VCaP (cell line): ENCODE results near the gene PEX19.

Experiments
- H3K27ac ChIP-seq: fragments of 450-650 bp; 2 replicates; pipeline ENCODE4 v1.5.1; 2017
- TF ChIP-seq, protein P1 (sequence below): fragments of 450-650 bp; conservative IDR thresholded peaks from 2 replicates; pipeline ENCODE4 v1.5.1; 2017; ENCODE audit warnings: mild to moderate bottlenecking, moderate library complexity

Gene PEX19

GRCh38 chr1:160237558-160237957, 47.4 kb downstream of the PEX19 start:
- TF ChIP-seq, protein P1, sequence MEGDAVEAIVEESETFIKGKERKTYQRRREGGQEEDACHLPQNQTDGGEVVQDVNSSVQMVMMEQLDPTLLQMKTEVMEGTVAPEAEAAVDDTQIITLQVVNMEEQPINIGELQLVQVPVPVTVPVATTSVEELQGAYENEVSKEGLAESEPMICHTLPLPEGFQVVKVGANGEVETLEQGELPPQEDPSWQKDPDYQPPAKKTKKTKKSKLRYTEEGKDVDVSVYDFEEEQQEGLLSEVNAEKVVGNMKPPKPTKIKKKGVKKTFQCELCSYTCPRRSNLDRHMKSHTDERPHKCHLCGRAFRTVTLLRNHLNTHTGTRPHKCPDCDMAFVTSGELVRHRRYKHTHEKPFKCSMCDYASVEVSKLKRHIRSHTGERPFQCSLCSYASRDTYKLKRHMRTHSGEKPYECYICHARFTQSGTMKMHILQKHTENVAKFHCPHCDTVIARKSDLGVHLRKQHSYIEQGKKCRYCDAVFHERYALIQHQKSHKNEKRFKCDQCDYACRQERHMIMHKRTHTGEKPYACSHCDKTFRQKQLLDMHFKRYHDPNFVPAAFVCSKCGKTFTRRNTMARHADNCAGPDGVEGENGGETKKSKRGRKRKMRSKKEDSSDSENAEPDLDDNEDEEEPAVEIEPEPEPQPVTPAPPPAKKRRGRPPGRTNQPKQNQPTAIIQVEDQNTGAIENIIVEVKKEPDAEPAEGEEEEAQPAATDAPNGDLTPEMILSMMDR: no peak
- H3K27ac ChIP-seq: no peak overlapping the region

GRCh38 chr1:160236806-160237205, 48.1 kb downstream of the PEX19 start:
- TF ChIP-seq, protein P1: no peak
- no peak overlapping the region for H3K27ac ChIP-seq

DNA sequence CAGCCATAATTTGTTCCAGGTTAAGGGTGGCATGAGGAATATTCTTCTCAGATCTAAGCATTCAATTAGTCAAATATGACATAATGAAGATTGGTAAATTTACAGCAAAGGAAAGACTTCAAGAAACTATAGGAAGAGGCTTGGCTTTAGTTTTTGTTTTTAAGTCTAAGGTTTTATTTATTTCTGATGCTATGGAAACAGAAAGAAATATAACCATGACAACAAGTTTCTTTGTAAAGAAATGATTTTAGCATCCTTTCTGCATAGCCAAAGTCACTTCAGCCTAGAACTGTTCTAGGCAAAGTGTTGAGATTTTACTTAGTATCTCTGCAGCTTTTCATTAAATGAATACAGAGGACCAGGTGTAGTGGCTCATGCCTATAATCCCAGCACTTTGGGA, 52.0 kb downstream of the PEX19 start:
- H3K27ac ChIP-seq: no peak overlapping the region
- TF ChIP-seq, protein P1: no peak

DNA sequence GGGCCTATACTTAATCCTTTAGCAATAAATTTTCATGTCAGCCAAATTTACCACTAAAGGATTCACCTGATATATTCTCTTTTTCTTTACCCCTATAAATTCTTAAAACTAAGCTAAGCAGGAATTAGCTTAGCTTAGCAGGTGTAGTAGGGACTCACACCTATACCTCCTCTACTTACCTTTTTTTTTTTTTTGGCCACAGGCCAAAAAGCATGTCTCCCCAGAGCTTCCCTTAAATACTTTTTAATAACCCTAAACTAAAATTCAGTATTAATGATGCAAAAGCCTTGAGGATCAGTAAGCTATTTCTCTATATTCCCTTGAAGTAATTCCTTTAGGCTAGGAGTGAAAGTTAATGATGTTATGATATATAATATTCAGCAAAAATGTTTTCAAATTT, 56.5 kb downstream of the PEX19 start:
- TF ChIP-seq, protein P1: no peak
- no peak overlapping the region for H3K27ac ChIP-seq

DNA sequence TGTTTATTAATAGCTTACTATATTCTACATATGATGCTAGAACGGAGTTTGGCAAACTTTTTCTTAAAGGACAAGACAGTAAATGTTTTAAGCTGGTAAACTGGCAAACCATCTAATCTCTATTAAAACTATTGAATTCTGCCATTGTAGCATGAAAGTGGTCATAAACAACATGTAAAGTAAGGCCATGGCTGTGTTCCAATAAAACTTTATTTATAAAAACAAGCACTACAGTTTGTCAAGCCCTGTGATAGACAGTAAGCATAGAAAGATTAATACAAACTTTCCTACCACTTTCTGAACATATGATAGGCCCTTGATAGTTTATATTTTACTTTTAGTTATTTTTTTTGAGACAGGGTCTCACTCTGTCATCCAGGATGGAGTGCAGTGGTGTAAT, 57.4 kb downstream of the PEX19 start:
- H3K27ac ChIP-seq: no peak overlapping the region
- TF ChIP-seq, protein P1: no peak

DNA sequence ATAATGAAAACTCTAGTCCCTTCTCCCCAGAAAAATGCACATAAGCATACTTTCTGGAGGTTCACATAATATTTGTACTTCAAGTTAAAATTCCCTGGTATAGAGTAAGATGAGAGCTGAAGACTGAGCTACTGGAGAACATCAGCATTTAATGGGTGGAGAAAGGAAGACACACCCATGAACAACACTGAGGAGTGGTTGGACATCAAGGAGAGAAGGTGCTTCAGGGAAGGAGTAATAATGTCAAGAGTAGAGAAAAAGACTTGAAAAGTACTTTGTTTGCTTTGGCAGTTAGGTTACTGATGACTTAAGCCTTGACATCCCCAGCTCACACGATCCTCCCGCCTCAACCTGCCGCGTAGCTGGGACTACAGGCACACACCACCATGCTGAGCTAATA, 57.9 kb downstream of the PEX19 start:
- no peak overlapping the region for H3K27ac ChIP-seq
- TF ChIP-seq, protein P1: no peak
